Activated CD4-positive, alpha-beta T cell treated with anti-CD3 and anti-CD28 coated beads, Interleukin-2, amount 10 ng/mL, durations not matched to agents 7 days and 5 days (primary cell): ENCODE measurements around the gene GRIN3A. TPM values are rescaled to one million over a fixed set of nuclear protein-coding genes. Genes with fewer than 3 reads are reported as not detected.

Source experiments
- CTCF ChIA-PET: fragments of 350-600 bp; sonication (Branson Sonifier 250); formaldehyde crosslinking; loops from one replicate; lab custom pipeline; 2021; ENCODE audit warnings: antibody characterized with exemption; lab: Charles Lee
- POLR2A ChIA-PET: fragments of 350-600 bp; sonication (Branson Sonifier 250); formaldehyde crosslinking; loops from one replicate; lab custom pipeline; 2021; ENCODE audit warnings: antibody characterized with exemption; lab: Charles Lee
- DNase-seq: peaks from one replicate; pipeline ENCODE4 v3.0.0-alpha.2; 2020
- H3K27ac Mint-ChIP-seq: one replicate; pipeline ENCODE4 v1.8.0; 2021; ENCODE audit warnings: mild to moderate bottlenecking, moderate library complexity, mixed read lengths
- H3K27me3 Mint-ChIP-seq: one replicate; pipeline ENCODE4 v1.8.0; 2021; ENCODE audit warnings: mixed read lengths
- H3K36me3 Mint-ChIP-seq: one replicate; pipeline ENCODE4 v1.8.0; 2021; ENCODE audit warnings: low read depth, mixed read lengths
- H3K4me1 Mint-ChIP-seq: one replicate; pipeline ENCODE4 v1.8.0; 2021; ENCODE audit warnings: mixed read lengths
- H3K4me3 Mint-ChIP-seq: one replicate; pipeline ENCODE4 v1.8.0; 2021; ENCODE audit warnings: mild to moderate bottlenecking, moderate library complexity, mixed read lengths
- H3K9me3 Mint-ChIP-seq: one replicate; pipeline ENCODE4 v1.8.0; 2021; ENCODE audit warnings: mixed read lengths
- total RNA-seq, 2 experiments: library from RNA; stranded (reverse); gene quantifications; one replicate each; pipeline ENCODE4 v1.2.3, GENCODE V29; 2021

GRIN3A gene
- total RNA-seq, 2 experiments from 2014 or later, result not detected

- Mint-ChIP-seq H3K36me3 (no peaks in the 10 kb centered on the region), H3K4me1 (no peaks in the 10 kb centered on the region), H3K4me3 (no peak overlapping the region), H3K9me3 (no peaks in the 10 kb centered on the region), H3K27me3 (no peaks in the 10 kb centered on the region), H3K27ac (no peak overlapping the region)
- no peak for DNase-seq
- ChIA-PET CTCF (interaction anchor here (0.9 kb wide), 1 partner anchor 13 kb away, joined by 3 read pairs; no protein-coding TSS in a partner anchor), POLR2A (no interaction called here)
Measured at GRCh38 chr9:101691657-101692056, 46.8 kb downstream of the GRIN3A start.

DNA sequence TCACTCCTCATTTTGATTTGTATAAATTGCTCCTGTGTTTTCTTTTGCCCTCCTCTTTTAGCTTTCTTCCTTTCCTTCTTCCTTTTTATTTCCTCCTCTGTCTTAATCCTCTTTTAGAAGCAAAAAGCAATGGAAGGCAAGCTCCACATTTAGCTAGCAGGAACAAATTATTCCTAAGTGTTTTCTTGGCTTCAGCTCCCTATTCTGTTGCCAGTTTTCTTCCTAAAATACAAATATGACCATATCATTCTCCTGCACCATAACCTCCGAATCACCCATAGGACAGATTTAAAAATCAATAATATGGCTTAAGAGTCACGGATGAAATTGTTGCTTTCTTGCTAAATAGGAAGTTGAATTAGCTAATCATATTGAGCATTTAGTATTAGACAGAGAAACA, 49.4 kb downstream of the GRIN3A start:
- H3K9me3 Mint-ChIP-seq, result no peaks in the 10 kb centered on the region
- CTCF ChIA-PET, result no interaction called here
- no peaks in the 10 kb centered on the region for H3K27me3 Mint-ChIP-seq

DNA sequence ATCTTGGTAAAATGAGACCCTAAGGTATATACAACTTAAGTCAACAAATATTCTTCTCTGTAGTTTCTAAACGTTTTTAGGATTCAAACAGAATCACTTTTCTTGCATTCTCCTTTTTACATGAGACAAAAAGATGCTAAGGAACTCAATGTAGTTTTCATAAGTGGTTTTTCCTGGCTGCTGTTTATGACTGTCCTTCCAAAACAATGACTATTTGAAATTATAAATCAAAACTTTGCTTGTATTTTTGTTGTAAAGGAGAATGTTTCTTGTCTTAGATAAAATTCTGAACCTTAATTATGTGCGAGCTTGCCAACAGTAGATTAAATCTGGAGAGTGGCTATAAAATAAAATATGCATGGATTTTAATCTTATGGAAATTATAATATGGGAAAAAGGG, 53.8 kb downstream of the GRIN3A start:
- Mint-ChIP-seq H3K4me1 (no peaks in the 10 kb centered on the region), H3K27me3 (no peaks in the 10 kb centered on the region), H3K9me3 (no peaks in the 10 kb centered on the region), H3K4me3 (no peak overlapping the region), H3K27ac (no peak overlapping the region), H3K36me3 (no peaks in the 10 kb centered on the region)
- CTCF ChIA-PET, result no interaction called here
- no peak for DNase-seq
- POLR2A ChIA-PET, result no interaction called here

More for the DNA sequence above, 49.4 kb downstream of the GRIN3A start:
- POLR2A ChIA-PET, result no interaction called here
- DNase-seq, result no peak
- H3K4me1 Mint-ChIP-seq, result no peaks in the 10 kb centered on the region
- H3K4me3 Mint-ChIP-seq, result no peak overlapping the region
- H3K27ac Mint-ChIP-seq, result no peak overlapping the region
- H3K36me3 Mint-ChIP-seq, result no peaks in the 10 kb centered on the region

DNA sequence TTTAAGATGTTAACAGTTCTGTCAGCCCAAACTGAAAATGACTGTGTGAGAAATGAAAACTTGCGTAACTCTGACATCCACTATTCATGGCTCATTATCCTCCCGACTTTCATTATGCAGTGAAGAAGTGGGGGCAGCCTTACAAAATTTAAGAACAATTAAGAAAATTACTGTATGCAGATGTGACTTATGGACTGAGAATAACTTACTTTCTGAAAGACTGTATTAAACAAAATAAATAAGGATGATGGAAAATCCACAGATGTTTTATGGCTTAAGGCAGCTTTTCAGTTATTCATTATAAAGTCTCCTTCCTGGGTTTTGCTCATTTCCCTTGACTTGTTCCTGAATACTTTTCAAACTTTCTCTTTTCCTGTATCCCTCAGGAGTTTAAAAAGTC, 55.2 kb downstream of the GRIN3A start:
- POLR2A ChIA-PET, result no interaction called here
- Mint-ChIP-seq H3K27me3 (no peaks in the 10 kb centered on the region), H3K36me3 (no peaks in the 10 kb centered on the region), H3K27ac (no peak overlapping the region), H3K4me1 (no peaks in the 10 kb centered on the region), H3K4me3 (no peak overlapping the region), H3K9me3 (no peaks in the 10 kb centered on the region)
- CTCF ChIA-PET, result no interaction called here
- no peak for DNase-seq

DNA sequence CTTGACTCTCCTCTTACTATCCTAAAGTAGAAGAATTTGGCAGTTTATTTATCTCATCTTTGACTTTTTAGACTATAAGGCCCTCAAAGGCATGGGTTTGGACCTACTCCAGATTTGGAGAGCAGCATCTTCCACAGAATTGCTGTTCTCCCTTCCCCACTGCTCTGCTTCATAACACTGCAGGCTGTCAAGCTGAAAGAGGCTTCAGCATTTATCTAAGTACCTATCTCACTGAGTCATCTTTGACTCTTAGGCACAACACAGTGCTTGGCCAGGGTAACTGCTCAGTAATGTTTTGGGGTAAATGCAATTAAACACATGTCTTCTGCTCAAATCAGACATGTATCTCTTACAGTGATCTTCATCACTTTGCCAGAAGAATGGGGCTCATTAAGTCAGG, 60.6 kb downstream of the GRIN3A start:
- ChIA-PET CTCF (interaction anchor here (1.4 kb wide), 1 partner anchor 13 kb away, joined by 3 read pairs; no protein-coding TSS in a partner anchor), POLR2A (no interaction called here)
- no peak for DNase-seq
- Mint-ChIP-seq H3K27ac (no peak overlapping the region), H3K27me3 (no peaks in the 10 kb centered on the region), H3K4me3 (no peak overlapping the region), H3K9me3 (no peaks in the 10 kb centered on the region), H3K36me3 (no peaks in the 10 kb centered on the region), H3K4me1 (no peaks in the 10 kb centered on the region)

DNA sequence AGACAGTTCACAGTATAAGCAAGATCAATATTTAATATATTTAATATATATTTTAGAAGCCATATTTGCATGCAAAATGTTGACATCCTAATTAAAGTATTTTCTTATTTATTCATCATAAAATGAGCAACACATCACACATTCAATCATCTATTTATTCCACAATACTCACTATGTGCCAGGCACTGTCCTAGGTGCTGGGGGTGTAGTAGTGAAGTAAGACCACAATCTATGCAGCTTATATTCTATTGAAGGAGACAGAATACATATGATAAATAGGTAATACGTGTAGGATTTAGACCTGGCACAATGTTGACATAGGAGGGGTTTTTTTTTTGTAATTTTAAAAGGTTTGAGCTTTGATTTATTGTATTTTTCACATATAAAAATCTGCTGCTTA, 63.1 kb downstream of the GRIN3A start:
- ChIA-PET POLR2A (no interaction called here), CTCF (no interaction called here)
- Mint-ChIP-seq H3K4me1 (no peaks in the 10 kb centered on the region), H3K27me3 (no peaks in the 10 kb centered on the region), H3K36me3 (no peaks in the 10 kb centered on the region), H3K9me3 (no peaks in the 10 kb centered on the region), H3K27ac (no peak overlapping the region), H3K4me3 (no peak overlapping the region)
- DNase-seq, result no peak

DNA sequence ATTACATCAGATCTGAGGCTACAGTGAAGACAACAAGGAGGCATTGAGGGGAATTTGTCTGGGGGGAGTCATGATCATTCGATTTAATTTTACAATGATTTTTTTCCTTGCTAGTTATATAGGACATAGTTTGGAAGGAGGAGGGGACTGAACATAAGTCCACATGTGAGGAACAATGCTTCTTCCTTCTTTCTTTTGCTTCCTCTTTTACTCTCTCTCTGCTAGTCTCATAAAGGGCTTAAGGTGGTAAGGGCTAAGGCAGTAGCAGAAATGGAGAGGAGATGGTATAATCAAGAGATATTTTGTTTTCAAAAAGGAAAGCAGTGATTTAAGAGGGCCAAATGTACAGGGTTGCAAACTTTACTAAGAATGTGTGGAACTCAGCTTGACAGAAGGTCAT, 64.3 kb downstream of the GRIN3A start:
- CTCF ChIA-PET, result no interaction called here
- no peaks in the 10 kb centered on the region for H3K36me3 Mint-ChIP-seq
- H3K9me3 Mint-ChIP-seq, result no peaks in the 10 kb centered on the region
- no peaks in the 10 kb centered on the region for H3K27me3 Mint-ChIP-seq
- no peak for DNase-seq
- POLR2A ChIA-PET, result no interaction called here
- no peak overlapping the region for H3K27ac Mint-ChIP-seq
- H3K4me1 Mint-ChIP-seq, result no peaks in the 10 kb centered on the region
- H3K4me3 Mint-ChIP-seq, result no peak overlapping the region

GRCh38 chr9:101673642-101674041, 64.8 kb downstream of the GRIN3A start:
- Mint-ChIP-seq H3K27ac (no peak overlapping the region), H3K4me1 (no peaks in the 10 kb centered on the region), H3K4me3 (no peak overlapping the region), H3K36me3 (no peaks in the 10 kb centered on the region), H3K27me3 (no peaks in the 10 kb centered on the region), H3K9me3 (no peaks in the 10 kb centered on the region)
- ChIA-PET POLR2A (no interaction called here), CTCF (no interaction called here)
- no peak for DNase-seq

DNA sequence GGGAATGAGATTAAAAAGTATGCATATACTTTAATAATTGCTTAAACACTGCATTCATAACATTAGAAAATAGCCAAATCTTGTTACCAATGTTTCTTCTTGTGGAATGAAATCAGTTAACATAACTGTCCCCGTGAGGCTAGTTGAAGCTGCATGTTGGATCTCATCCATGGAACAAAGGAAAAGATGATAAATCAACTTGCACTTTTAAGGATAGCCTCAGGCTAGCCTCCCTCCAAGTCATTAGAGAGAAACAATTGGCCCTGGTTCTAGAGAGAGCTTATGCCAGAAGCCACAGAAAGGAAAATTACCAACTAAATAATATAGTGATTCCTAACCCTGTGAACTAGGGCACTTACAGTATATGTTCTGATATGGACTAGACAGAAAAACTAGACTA, 66.9 kb downstream of the GRIN3A start:
- H3K36me3 Mint-ChIP-seq, result no peaks in the 10 kb centered on the region
- H3K9me3 Mint-ChIP-seq, result no peaks in the 10 kb centered on the region
- H3K27me3 Mint-ChIP-seq, result no peaks in the 10 kb centered on the region
- H3K4me3 Mint-ChIP-seq, result no peak overlapping the region
- CTCF ChIA-PET, result no interaction called here
- DNase-seq, result no peak
- H3K27ac Mint-ChIP-seq, result no peak overlapping the region
- H3K4me1 Mint-ChIP-seq, result no peaks in the 10 kb centered on the region
- POLR2A ChIA-PET, result no interaction called here

GRCh38 chr9:101668421-101668820, 70.0 kb downstream of the GRIN3A start:
- ChIA-PET POLR2A (no interaction called here), CTCF (interaction anchor here (1.5 kb wide), 1 partner anchor 11 kb away, joined by 3 read pairs; no protein-coding TSS in a partner anchor)
- no peak for DNase-seq
- H3K27ac Mint-ChIP-seq, result no peak overlapping the region
- no peak overlapping the region for H3K4me3 Mint-ChIP-seq
- no peaks in the 10 kb centered on the region for H3K27me3 Mint-ChIP-seq
- no peaks in the 10 kb centered on the region for H3K36me3 Mint-ChIP-seq
- no peaks in the 10 kb centered on the region for H3K4me1 Mint-ChIP-seq
- H3K9me3 Mint-ChIP-seq, result no peaks in the 10 kb centered on the region

- no peak overlapping the region for H3K27ac Mint-ChIP-seq
- no peaks in the 10 kb centered on the region for H3K36me3 Mint-ChIP-seq
- H3K4me1 Mint-ChIP-seq, result no peaks in the 10 kb centered on the region
- no peaks in the 10 kb centered on the region for H3K9me3 Mint-ChIP-seq
- no peak for DNase-seq
- POLR2A ChIA-PET, result no interaction called here
- no peak overlapping the region for H3K4me3 Mint-ChIP-seq
- H3K27me3 Mint-ChIP-seq, result no peaks in the 10 kb centered on the region
- CTCF ChIA-PET, result no interaction called here
Measured at GRCh38 chr9:101664453-101664852, 74.0 kb downstream of the GRIN3A start.

DNA sequence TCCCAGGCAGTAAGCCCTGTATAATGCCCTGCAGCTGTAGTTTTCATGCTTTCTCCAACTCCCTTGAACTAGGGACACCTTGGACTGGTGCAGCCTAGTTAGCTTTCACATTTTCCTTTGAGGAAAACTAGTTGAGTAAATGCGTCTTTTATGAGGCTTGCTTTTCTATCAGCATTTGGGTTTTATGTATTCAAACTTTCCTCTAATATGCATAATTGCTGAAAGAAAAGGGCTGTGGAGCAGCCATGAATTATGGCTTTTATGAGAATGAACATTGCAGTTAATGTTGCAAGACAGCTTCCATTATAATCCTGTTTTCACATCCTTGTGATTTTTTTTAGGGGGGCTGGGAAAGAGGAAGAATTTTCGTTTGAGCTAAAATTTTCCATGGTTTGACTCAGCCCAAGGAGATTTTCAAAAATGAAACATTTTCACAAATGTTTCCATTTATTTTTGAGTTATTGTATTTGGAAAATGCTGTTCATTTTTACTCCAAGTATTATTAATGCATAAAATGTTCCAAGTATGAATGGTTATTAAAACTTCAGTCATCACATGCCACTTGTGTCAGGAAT, 85.8 kb downstream of the GRIN3A start:
- no peaks in the 10 kb centered on the region for H3K4me1 Mint-ChIP-seq
- no peak overlapping the region for H3K4me3 Mint-ChIP-seq
- H3K9me3 Mint-ChIP-seq, result no peaks in the 10 kb centered on the region
- H3K27me3 Mint-ChIP-seq, result peaks cover 2% of the 10 kb centered on the region
- no peak overlapping the region for H3K27ac Mint-ChIP-seq
- H3K36me3 Mint-ChIP-seq, result no peaks in the 10 kb centered on the region
- CTCF ChIA-PET, result no interaction called here
- POLR2A ChIA-PET, result no interaction called here
- DNase-seq, result no peak

DNA sequence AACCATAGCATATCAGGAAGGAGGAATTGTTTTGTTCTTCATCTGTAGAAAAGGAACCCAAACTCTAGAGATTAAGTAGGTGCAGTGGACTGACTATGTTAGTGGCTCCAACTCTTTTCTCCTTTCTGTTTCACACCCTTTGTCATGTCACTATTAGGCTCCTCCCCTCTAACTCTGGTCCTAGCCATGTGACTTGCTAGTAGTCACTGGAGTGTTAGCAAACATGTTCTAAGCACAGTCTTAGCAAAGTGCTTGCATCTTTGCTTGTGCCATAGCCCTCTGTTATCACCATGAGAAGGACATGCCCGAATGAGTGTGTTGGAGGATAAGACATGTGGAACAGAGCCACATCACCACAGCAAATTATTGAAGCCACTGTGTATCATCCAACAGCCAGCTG, 88.3 kb downstream of the GRIN3A start:
- ChIA-PET CTCF (no interaction called here), POLR2A (no interaction called here)
- DNase-seq, result no peak
- Mint-ChIP-seq H3K27ac (no peak overlapping the region), H3K4me3 (no peak overlapping the region), H3K36me3 (no peaks in the 10 kb centered on the region), H3K27me3 (peaks cover 2% of the 10 kb centered on the region), H3K4me1 (no peaks in the 10 kb centered on the region), H3K9me3 (no peaks in the 10 kb centered on the region)

DNA sequence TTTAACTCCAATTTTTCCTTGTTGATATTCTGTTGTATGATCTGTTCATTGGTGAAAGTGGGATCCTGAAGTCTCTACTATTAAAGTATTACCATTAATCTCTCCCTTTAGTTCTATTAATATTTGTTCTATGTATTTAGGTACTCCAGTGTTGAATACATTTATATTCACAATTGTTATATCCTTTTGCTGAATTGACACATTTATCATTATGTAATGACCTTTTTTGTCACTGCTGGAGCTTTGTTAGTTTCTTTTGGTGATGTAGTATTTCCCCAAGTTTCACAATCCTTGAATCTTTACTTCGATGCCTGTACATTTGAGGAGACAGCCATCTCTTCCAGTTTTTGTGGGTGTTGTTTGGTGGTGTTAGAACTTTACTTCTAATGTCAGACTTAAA, 90.0 kb downstream of the GRIN3A start:
- POLR2A ChIA-PET, result no interaction called here
- H3K4me3 Mint-ChIP-seq, result no peak overlapping the region
- H3K4me1 Mint-ChIP-seq, result no peaks in the 10 kb centered on the region
- peaks cover 2% of the 10 kb centered on the region for H3K27me3 Mint-ChIP-seq
- DNase-seq, result no peak
- no peak overlapping the region for H3K27ac Mint-ChIP-seq
- H3K9me3 Mint-ChIP-seq, result no peaks in the 10 kb centered on the region
- CTCF ChIA-PET, result no interaction called here
- no peaks in the 10 kb centered on the region for H3K36me3 Mint-ChIP-seq
